ENCODE measurements around the gene PAPPA. TPM values are rescaled to one million over a fixed set of nuclear protein-coding genes. Genes with fewer than 3 reads are reported as not detected.

The PAPPA gene
- total RNA-seq, 1 experiment from 2014 or later = 7.0 TPM

DNA sequence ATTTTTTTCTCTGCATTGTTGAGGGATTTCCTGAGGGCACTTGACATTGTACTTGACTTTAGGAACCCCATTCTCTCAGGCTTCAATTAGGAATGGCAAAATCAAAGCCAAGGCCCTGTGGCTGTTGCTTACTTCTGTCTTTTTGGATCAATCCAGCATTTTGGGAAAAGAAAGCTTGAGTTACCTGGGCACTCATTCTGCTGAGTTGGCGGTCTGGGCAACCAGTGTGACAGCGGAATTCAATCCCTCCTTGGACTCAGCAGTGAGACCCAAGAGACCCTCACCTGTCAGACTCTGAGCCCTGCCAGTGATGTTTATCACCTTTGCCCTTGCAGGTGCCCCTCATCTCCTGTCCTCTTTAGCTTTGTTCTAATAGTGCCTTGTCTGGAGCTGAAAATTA, 225.3 kb downstream of the PAPPA start:
- TF ChIP-seq, protein P1, sequence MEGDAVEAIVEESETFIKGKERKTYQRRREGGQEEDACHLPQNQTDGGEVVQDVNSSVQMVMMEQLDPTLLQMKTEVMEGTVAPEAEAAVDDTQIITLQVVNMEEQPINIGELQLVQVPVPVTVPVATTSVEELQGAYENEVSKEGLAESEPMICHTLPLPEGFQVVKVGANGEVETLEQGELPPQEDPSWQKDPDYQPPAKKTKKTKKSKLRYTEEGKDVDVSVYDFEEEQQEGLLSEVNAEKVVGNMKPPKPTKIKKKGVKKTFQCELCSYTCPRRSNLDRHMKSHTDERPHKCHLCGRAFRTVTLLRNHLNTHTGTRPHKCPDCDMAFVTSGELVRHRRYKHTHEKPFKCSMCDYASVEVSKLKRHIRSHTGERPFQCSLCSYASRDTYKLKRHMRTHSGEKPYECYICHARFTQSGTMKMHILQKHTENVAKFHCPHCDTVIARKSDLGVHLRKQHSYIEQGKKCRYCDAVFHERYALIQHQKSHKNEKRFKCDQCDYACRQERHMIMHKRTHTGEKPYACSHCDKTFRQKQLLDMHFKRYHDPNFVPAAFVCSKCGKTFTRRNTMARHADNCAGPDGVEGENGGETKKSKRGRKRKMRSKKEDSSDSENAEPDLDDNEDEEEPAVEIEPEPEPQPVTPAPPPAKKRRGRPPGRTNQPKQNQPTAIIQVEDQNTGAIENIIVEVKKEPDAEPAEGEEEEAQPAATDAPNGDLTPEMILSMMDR (IDR thresholded peaks at IDR 0.05; ENCODE audit: unreplicated experiment) = no peak
- Mint-ChIP-seq H3K4me1 (ENCODE audit: insufficient read depth, unreplicated experiment) (peaks cover 22% of the 10 kb centered on the region), H3K4me3 (ENCODE audit: unreplicated experiment) (no peak overlapping the region), H3K27ac (ENCODE audit: low read depth, unreplicated experiment) (no peak overlapping the region), H3K36me3 (ENCODE audit: insufficient read depth, unreplicated experiment) (peaks cover 21% of the 10 kb centered on the region), H3K9me3 (ENCODE audit: unreplicated experiment) (no peaks in the 10 kb centered on the region), H3K27me3 (ENCODE audit: insufficient read depth, unreplicated experiment) (no peaks in the 10 kb centered on the region)
- ChIA-PET CTCF (interaction anchor here (0.6 to 2.0 kb wide), 2 partner anchors 10 to 785 kb away, joined by 3 to 5 read pairs; no protein-coding TSS in a partner anchor), POLR2A (interaction anchor here (0.8 kb wide), 1 partner anchor 1614 kb away, joined by 3 read pairs; no protein-coding TSS in a partner anchor)
- intact Hi-C loops (cut with micrococcal nuclease) = loop anchor here (5.0 kb wide), 1 partner anchor 193 kb away; no protein-coding TSS in a partner anchor
- no TSS peak for BruUV-seq (replicated peaks)
- DNase-seq (ENCODE audit: unreplicated experiment) = no peak

DNA sequence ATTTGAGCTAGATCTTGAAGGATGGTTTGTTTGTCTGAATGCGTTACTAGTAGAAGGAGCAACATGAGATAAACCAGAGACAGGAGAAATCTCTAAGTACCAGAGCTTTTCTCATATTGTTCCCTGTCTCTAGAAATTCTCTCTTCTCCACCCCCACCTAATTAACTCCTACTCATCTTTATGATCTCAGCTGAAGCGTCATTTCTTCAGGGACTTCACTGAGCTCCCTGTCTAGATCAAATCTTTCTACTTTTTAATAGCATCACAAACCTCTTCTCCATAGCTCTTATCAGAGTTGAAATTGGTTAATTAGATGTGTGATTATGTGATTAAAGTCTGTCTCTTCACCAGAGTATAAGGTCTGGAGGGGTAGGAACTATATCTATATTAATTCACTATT, 226.2 kb downstream of the PAPPA start:
- Mint-ChIP-seq H3K27me3 (ENCODE audit: insufficient read depth, unreplicated experiment) (no peaks in the 10 kb centered on the region), H3K4me1 (ENCODE audit: insufficient read depth, unreplicated experiment) (peaks cover 22% of the 10 kb centered on the region), H3K36me3 (ENCODE audit: insufficient read depth, unreplicated experiment) (peaks cover 21% of the 10 kb centered on the region), H3K9me3 (ENCODE audit: unreplicated experiment) (no peaks in the 10 kb centered on the region), H3K27ac (ENCODE audit: low read depth, unreplicated experiment) (peak overlapping the region; percentile 55), H3K4me3 (ENCODE audit: unreplicated experiment) (no peak overlapping the region)
- BruUV-seq (replicated peaks) = no TSS peak
- ChIA-PET CTCF (interaction anchor here (0.5 to 2.0 kb wide), 3 partner anchors 9 to 786 kb away, joined by 3 to 5 read pairs (median 4); no protein-coding TSS in a partner anchor), POLR2A (no interaction called here)
- TF ChIP-seq, protein P1 (IDR thresholded peaks at IDR 0.05; ENCODE audit: unreplicated experiment) = no peak
- intact Hi-C loops (cut with micrococcal nuclease) = loop anchor here (5.0 kb wide), 1 partner anchor 192 kb away; no protein-coding TSS in a partner anchor
- DNase-seq (ENCODE audit: unreplicated experiment) = no peak

DNA sequence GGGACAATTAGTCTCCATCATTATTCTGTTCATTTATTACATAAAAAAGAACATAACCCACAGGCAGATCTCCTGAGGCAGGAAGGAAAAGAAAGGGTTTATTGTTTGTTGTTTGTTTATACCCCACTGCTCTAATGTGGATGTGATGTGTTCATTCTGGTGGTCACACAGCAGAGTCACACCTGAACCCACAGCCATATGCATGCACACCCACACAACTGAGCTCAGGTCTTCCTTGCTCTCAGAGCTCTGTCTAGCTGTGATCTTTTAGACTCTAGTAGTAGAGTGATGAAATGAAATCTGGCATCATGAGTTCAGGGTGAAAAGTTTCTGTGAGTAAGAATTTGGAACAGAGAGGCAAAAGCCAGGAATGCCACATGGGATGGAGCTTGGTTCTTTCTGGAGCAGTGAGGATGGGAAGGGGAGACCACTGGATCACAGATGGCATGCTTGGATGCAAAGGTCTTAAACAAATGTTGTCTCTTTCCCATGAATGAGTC, 227.0 kb downstream of the PAPPA start:
- H3K27me3 Mint-ChIP-seq (ENCODE audit: insufficient read depth, unreplicated experiment) = no peaks in the 10 kb centered on the region
- TF ChIP-seq, protein P1 (IDR thresholded peaks at IDR 0.05; ENCODE audit: unreplicated experiment) = no peak
- H3K4me3 Mint-ChIP-seq (ENCODE audit: unreplicated experiment) = no peak overlapping the region
- ChIA-PET CTCF (interaction anchor here (2.0 kb wide), 1 partner anchor 787 kb away, joined by 5 read pairs; no protein-coding TSS in a partner anchor), POLR2A (no interaction called here)
- peak overlapping the region; percentile 55 for H3K27ac Mint-ChIP-seq (ENCODE audit: low read depth, unreplicated experiment)
- peaks cover 22% of the 10 kb centered on the region for H3K4me1 Mint-ChIP-seq (ENCODE audit: insufficient read depth, unreplicated experiment)
- H3K9me3 Mint-ChIP-seq (ENCODE audit: unreplicated experiment) = no peaks in the 10 kb centered on the region
- H3K36me3 Mint-ChIP-seq (ENCODE audit: insufficient read depth, unreplicated experiment) = peaks cover 21% of the 10 kb centered on the region
- DNase-seq (ENCODE audit: unreplicated experiment) = no peak
- no TSS peak for BruUV-seq (replicated peaks)
- intact Hi-C loops (cut with micrococcal nuclease) = no loop called here

DNA sequence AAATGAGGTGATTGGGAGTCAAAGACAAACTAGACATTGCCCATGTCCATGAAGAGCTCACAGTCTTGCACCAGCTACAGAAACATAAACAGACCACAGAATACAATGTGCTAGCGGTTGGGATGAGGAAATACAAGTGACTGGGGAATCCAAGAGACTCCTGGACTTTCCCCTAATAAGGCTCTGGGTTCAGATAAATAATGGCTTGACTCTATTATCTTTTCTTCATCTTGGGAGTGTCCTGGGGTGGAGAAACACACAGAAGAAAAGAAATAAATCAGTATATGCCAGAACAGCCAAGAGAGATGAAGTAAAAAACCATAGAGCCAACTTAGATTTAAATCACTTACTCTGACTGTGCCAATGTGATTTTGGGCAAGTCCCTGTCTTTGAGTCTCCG, 227.8 kb downstream of the PAPPA start:
- Mint-ChIP-seq H3K4me3 (ENCODE audit: unreplicated experiment) (no peak overlapping the region), H3K36me3 (ENCODE audit: insufficient read depth, unreplicated experiment) (peaks cover 21% of the 10 kb centered on the region), H3K4me1 (ENCODE audit: insufficient read depth, unreplicated experiment) (peaks cover 26% of the 10 kb centered on the region), H3K27ac (ENCODE audit: low read depth, unreplicated experiment) (peak overlapping the region; percentile 55), H3K27me3 (ENCODE audit: insufficient read depth, unreplicated experiment) (no peaks in the 10 kb centered on the region), H3K9me3 (ENCODE audit: unreplicated experiment) (no peaks in the 10 kb centered on the region)
- no TSS peak for BruUV-seq (replicated peaks)
- TF ChIP-seq, protein P1 (IDR thresholded peaks at IDR 0.05; ENCODE audit: unreplicated experiment) = no peak
- intact Hi-C loops (cut with micrococcal nuclease) = no loop called here
- DNase-seq (ENCODE audit: unreplicated experiment) = peak; percentile 49
- POLR2A ChIA-PET = no interaction called here
- CTCF ChIA-PET = no interaction called here
